Caco-2 (cell line): ENCODE results near the gene SRGAP1. TPM values are rescaled to one million over a fixed set of nuclear protein-coding genes. Genes with fewer than 3 reads are reported as not detected.
A peak's percentile ranks its signal among the peaks of the same experiment; 100 is the strongest.

Experiments used
- BruUV-seq: library from RNA; stranded (reverse); fragments of 400-500 nt; replicated peaks from 2 replicates; lab custom pipeline; 2021; lab: Mats Ljungman, UMichigan
- CTCF ChIA-PET: fragments of 300-600 bp; sonication (Branson Sonifier 250); formaldehyde crosslinking; loops from one replicate; lab custom pipeline; 2022; ENCODE audit warnings: antibody characterized with exemption; lab: Charles Lee
- POLR2A ChIA-PET: fragments of 300-600 bp; sonication (Branson Sonifier 250); formaldehyde crosslinking; loops from one replicate; lab custom pipeline; 2022; ENCODE audit warnings: antibody characterized with exemption; lab: Charles Lee
- DNase-seq, 2 experiments: peaks; one replicate each; pipeline versions ENCODE4 v3.0.0 to v3.0.0-alpha.2; 2020 to 2022
- H3K27me3 ChIP-seq: replicated peaks from 2 replicates; pipeline ENCODE4 v1.6.0; 2011; ENCODE audit warnings: low read length; ENCODE audit not compliant: control insufficient read depth, insufficient read depth
- H3K36me3 ChIP-seq: 2 replicates; pipeline ENCODE4 v1.5.1; 2011; ENCODE audit warnings: low read length; ENCODE audit not compliant: control insufficient read depth, insufficient read depth
- H3K4me1 ChIP-seq: fragments of 250-450 bp; sonication (Bioruptor Pico); 2 replicates; pipeline ENCODE4 v1.5.1; 2020; ENCODE audit warnings: mild to moderate bottlenecking
- H3K4me3 ChIP-seq: 2 replicates; pipeline ENCODE4 v1.5.1; 2011; ENCODE audit warnings: low read depth, mild to moderate bottlenecking, control low read depth, low read length
- H3K9me3 ChIP-seq: fragments of 250-450 bp; sonication (Bioruptor Pico); 2 replicates; pipeline ENCODE4 v1.5.1; 2020; ENCODE audit warnings: mild to moderate bottlenecking, moderate library complexity
- H3K27ac Mint-ChIP-seq: one replicate; pipeline ENCODE4 v1.8.0; 2022; ENCODE audit warnings: mixed read lengths; ENCODE audit not compliant: unreplicated experiment
- H3K27me3 Mint-ChIP-seq: one replicate; pipeline ENCODE4 v1.8.0; 2022; ENCODE audit warnings: mixed read lengths; ENCODE audit not compliant: insufficient read depth, unreplicated experiment
- H3K36me3 Mint-ChIP-seq: one replicate; pipeline ENCODE4 v1.8.0; 2022; ENCODE audit warnings: mild to moderate bottlenecking, mixed read lengths; ENCODE audit not compliant: insufficient read depth, unreplicated experiment
- H3K4me1 Mint-ChIP-seq: one replicate; pipeline ENCODE4 v1.8.0; 2022; ENCODE audit warnings: low read depth, mixed read lengths; ENCODE audit not compliant: unreplicated experiment
- H3K4me3 Mint-ChIP-seq: one replicate; pipeline ENCODE4 v1.8.0; 2022; ENCODE audit warnings: mild to moderate bottlenecking, moderate library complexity, mixed read lengths; ENCODE audit not compliant: unreplicated experiment
- H3K9me3 Mint-ChIP-seq: one replicate; pipeline ENCODE4 v1.8.0; 2022; ENCODE audit warnings: mixed read lengths; ENCODE audit not compliant: unreplicated experiment
- CTCF ChIP-seq, 2 experiments: fragments of 200-600 bp in 1 of 2; IDR thresholded peaks; 1 replicate in 1 of 2; 2 replicates in 1 of 2; pipeline versions ENCODE4 v1.5.1 to v1.8.0; 2011 to 2022; ENCODE audit warnings: antibody characterized with exemption in 1 of 2, control low read depth in 1 of 2, inconsistent platforms in 1 of 2, low read depth in 1 of 2, low read length in 1 of 2, mild to moderate bottlenecking in 1 of 2, moderate library complexity in 1 of 2; ENCODE audit not compliant: insufficient read depth in 1 of 2, severe bottlenecking in 1 of 2, unreplicated experiment in 1 of 2
- intact Hi-C: fragments of 100-400 bp; cut with micrococcal nuclease; formaldehyde crosslinking; loops from one replicate; pipeline ENCODE4 v1.10.0; 2022; ENCODE audit not compliant: unreplicated experiment
- total RNA-seq: library from RNA; stranded (reverse); gene quantifications from 2 replicates; pipeline ENCODE4 v1.2.3, GENCODE V29; 2022

The SRGAP1 gene
- total RNA-seq, 1 experiment from 2014 or later: 22.1 TPM

DNA sequence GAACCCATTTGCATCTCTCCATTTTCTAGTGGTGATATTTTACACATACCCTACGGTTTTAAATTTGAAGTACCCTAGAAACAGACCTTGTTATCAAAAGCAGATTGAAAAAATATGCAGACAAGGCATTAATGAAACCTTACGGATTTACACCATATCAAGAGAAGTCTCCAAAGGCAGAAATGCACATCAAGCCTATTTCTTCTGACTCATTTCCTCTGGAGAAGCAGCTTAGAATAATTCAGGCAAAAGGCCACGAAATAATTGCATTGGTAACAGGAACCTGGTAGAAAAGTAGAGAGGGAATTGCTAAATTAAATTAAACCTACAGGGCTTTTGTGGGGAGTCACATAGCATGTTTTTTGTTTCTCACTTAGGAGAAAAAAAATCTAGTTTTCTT is 342.9 kb downstream of the SRGAP1 start:
- Mint-ChIP-seq H3K27me3 (no peaks in the 10 kb centered on the region), H3K9me3 (no peaks in the 10 kb centered on the region), H3K27ac (no peak overlapping the region), H3K4me1 (peaks cover 16% of the 10 kb centered on the region), H3K36me3 (peaks cover 8% of the 10 kb centered on the region), H3K4me3 (no peak overlapping the region)
- CTCF ChIA-PET: no interaction called here
- no peak for TF ChIP-seq CTCF (IDR thresholded peaks at IDR 0.05; ENCODE audit: insufficient read depth in 1 of 2, low read depth in 1 of 2, low read length in 1 of 2, severe bottlenecking in 1 of 2, unreplicated experiment in 1 of 2)
- no peaks in the 10 kb centered on the region for H3K27me3 ChIP-seq
- POLR2A ChIA-PET: no interaction called here
- H3K4me3 ChIP-seq: no peak overlapping the region
- intact Hi-C loops: no loop called here
- H3K36me3 ChIP-seq: no peaks in the 10 kb centered on the region
- H3K9me3 ChIP-seq: no peaks in the 10 kb centered on the region
- no TSS peak for BruUV-seq
- no peak for DNase-seq
- peaks cover 9% of the 10 kb centered on the region for H3K4me1 ChIP-seq

DNA sequence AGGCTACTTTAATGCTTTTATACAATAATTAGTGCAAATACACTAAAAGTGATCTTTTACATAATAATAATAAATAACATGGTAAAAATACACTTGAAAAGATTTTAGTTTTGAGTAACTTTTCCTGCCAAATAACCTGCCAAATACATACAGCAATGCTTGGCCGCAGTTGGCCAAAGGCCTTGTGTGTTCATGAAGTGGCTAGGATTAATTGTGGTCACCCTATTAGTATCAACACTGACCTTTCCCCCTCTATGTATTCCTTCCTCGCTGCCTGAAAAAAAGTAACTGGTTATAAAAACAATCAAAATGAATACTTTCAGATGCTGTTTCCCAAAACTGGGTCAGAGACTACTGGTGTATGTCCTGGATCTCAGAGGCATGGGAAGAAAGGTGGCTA is 343.3 kb downstream of the SRGAP1 start:
- Mint-ChIP-seq H3K4me1 (peaks cover 16% of the 10 kb centered on the region), H3K27ac (no peak overlapping the region), H3K27me3 (no peaks in the 10 kb centered on the region), H3K4me3 (no peak overlapping the region), H3K9me3 (no peaks in the 10 kb centered on the region), H3K36me3 (peaks cover 12% of the 10 kb centered on the region)
- H3K4me1 ChIP-seq: peaks cover 9% of the 10 kb centered on the region
- no peak for TF ChIP-seq CTCF (IDR thresholded peaks at IDR 0.05; ENCODE audit: insufficient read depth in 1 of 2, low read depth in 1 of 2, low read length in 1 of 2, severe bottlenecking in 1 of 2, unreplicated experiment in 1 of 2)
- no peak for DNase-seq
- H3K27me3 ChIP-seq: no peaks in the 10 kb centered on the region
- CTCF ChIA-PET: no interaction called here
- no peaks in the 10 kb centered on the region for H3K36me3 ChIP-seq
- no peaks in the 10 kb centered on the region for H3K9me3 ChIP-seq
- BruUV-seq: no TSS peak
- intact Hi-C loops: no loop called here
- POLR2A ChIA-PET: no interaction called here
- no peak overlapping the region for H3K4me3 ChIP-seq

GRCh38 chr12:64189530-64189929 is 345.0 kb downstream of the SRGAP1 start:
- H3K27me3 ChIP-seq: no peaks in the 10 kb centered on the region

More at GRCh38 chr12:64189530-64189929, 345.0 kb downstream of the SRGAP1 start:
- Histone ChIP-seq H3K4me3 (no peak overlapping the region), H3K9me3 (no peaks in the 10 kb centered on the region), H3K36me3 (no peaks in the 10 kb centered on the region), H3K4me1 (peaks cover 9% of the 10 kb centered on the region)
- Mint-ChIP-seq H3K9me3 (no peaks in the 10 kb centered on the region), H3K4me1 (peaks cover 16% of the 10 kb centered on the region), H3K36me3 (peaks cover 14% of the 10 kb centered on the region), H3K27me3 (no peaks in the 10 kb centered on the region), H3K4me3 (no peak overlapping the region), H3K27ac (no peak overlapping the region)
- CTCF ChIA-PET: no interaction called here
- intact Hi-C loops: no loop called here
- DNase-seq: peak in 1 of 2 experiments; percentile 28
- BruUV-seq: no TSS peak
- POLR2A ChIA-PET: no interaction called here
- no peak for TF ChIP-seq CTCF (IDR thresholded peaks at IDR 0.05; ENCODE audit: insufficient read depth in 1 of 2, low read depth in 1 of 2, low read length in 1 of 2, severe bottlenecking in 1 of 2, unreplicated experiment in 1 of 2)
